HG03135 (cell line): ENCODE data around the gene NEFH.
"Not testable (repeated sequence)": the region's sequence is repeated elsewhere in the genome, so short reads cannot be mapped to it uniquely, and the experiment has no call there.

ENCODE experiments used
- ATAC-seq: cut with Tn5 transposase; IDR thresholded peaks from one replicate; pipeline ENCODE4 v1.9.1; 2021; ENCODE audit warnings: mild to moderate bottlenecking, moderate library complexity; ENCODE audit not compliant: unreplicated experiment

Gene NEFH

GRCh38 chr22:29489127-29489780 is 9.2 kb downstream of the NEFH start:
- ATAC-seq = not testable (repeated sequence)

- no peak for ATAC-seq
Measured at GRCh38 chr22:29491012-29491411, 11.0 kb downstream of the NEFH start.

DNA sequence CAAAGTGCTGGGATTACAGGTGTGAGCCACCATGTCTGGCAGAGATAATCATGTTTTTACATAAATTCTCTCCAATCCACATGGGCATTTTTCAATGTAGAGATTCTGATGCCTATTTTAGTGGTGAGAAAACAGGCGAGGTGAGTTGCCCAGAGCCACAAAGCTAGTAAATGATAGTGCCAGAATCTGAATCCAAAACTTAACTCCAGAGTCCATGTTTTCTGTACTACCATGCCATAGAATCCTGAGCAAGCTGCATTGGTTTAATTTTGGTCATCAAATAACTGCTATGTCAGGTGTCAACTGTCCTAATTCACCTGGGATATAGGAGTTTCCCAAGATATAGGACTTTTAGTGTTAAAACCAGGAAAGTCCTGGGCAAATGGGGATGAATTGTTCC is 13.6 kb downstream of the NEFH start:
- no peak for ATAC-seq

GRCh38 chr22:29499852-29500251 is 19.8 kb downstream of the NEFH start:
- no peak for ATAC-seq

GRCh38 chr22:29503811-29504372 is 23.9 kb downstream of the NEFH start:
- no peak for ATAC-seq

- no peak for ATAC-seq
Measured at GRCh38 chr22:29509298-29509697, 29.3 kb downstream of the NEFH start.

DNA sequence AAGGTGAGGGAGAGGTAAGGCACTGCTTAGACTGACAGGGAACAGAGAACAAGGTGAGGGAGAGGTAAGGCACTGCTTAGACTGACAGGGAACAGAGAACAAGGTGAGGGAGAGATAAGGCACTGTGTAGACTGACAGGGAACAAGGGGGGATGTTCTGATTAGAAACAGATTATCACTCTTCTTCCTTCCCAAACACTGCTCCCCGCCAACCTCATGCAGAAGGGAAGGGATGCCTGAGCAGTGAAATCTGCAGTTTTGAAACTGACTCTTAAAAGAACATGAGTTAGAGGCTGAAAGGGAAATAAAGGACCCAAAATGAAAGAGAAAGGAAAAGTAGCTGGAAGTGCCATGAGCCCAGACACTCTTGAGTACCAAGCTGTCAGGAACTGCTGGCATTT is 29.8 kb downstream of the NEFH start:
- no peak for ATAC-seq

DNA sequence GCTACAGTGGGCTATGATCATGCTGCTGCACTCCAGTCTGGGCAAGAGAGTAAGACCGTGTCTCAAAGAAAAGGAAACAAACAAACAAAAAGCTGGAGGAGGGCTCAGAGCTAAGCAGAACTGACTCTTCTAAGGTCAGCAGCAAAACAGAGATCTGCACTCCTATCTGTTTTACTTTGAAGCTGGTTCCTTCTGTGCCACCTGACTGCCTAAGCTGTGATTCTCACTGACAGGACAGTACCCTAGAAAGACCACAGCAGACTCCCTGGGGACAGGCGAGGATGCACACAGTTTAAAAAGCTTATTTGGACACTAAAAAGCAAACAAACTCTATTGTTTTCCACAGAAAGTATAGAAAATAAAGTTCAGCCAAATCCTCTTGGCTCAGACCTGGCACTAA is 30.5 kb downstream of the NEFH start:
- no peak for ATAC-seq

DNA sequence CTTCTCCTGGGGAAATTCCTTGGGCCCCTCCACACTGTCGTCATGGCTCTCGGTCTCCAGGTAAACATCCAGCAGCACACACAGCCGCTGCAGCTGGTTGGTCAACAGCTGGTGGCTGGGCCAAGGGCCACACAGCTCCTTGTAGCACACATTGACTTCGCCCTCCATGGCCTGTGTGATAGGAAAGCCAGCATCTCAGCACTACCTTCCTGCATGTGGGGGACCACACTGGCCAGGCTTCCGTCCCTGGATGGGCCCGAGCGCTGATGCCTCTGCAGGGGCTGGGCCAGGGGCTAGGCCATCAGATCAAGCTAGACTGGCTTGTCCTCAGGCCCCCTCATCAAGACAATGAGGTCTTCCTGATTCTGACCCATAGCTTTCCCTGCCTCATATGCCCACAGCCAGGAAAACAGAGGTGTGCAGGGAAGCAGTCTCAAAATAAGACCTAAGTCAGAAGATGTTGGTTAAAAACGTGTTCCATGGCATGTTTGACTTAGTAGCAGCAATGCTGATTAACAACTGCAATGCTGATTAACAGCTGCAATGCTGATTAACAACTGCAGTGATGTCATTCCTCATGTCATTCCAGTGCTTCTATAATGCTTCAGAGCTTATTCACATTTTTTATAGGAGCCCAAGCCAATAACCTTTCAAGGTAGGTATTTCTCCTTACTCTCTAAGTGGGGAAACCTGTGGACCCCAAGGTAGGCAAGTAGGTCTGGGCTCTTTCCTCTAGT is 31.3 kb downstream of the NEFH start:
- ATAC-seq = no peak

GRCh38 chr22:29512031-29512430 is 32.0 kb downstream of the NEFH start:
- ATAC-seq = no peak

DNA sequence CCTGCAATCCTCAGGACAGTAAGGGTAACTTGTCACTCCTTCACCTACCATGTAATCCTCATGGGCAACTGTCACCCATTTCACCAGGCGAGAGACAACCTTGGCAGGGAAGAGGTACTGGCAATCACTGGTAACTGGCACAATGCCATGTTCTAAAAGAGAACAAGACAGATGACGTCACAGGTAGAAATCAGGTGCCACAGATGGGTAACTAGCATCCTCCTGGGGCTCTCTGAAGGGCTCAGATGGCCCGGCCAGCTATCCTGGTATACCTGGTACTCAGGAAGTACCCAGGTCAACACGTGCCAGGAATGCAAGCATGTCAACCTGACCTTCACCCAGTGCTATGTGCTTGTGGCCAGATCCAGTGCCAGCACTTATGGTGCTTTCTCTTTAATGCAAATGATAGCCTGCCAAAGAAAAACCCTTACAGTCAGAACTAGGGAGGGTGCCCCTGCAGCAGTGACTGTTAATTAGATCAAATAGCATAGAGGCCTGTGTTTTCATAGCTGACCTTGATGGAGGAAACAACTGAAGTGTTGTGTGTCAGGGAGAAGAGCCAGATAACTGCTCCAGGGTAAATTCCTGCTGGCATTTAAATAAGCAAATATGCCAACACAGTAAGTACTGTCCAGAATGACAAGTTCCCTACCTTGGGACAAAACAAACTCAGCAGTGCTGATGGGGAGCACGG is 37.3 kb downstream of the NEFH start:
- no peak for ATAC-seq

- no peak for ATAC-seq
Measured at GRCh38 chr22:29518427-29518826, 38.4 kb downstream of the NEFH start.

GRCh38 chr22:29519996-29520395 is 40.0 kb downstream of the NEFH start:
- ATAC-seq = no peak

DNA sequence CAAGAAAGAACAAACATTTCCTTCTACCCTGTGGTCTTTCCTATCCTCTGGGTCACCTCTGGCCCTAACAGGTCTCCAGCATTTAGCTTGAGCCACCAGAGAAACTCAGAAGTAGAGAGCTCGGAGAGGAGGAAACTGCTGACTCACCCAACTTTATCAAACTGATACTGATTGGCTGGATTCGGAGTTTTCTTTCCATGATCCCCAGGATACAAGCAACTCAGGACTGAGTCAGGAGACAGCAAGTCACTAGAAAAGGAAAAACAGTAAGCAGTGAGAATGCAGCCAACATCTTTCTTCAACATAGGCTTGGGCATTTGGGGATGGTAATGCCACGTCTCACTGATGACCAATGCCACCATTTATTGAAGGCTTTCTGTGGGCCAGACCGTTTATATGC is 40.8 kb downstream of the NEFH start:
- no peak for ATAC-seq

GRCh38 chr22:29521526-29521925 is 41.5 kb downstream of the NEFH start:
- no peak for ATAC-seq

DNA sequence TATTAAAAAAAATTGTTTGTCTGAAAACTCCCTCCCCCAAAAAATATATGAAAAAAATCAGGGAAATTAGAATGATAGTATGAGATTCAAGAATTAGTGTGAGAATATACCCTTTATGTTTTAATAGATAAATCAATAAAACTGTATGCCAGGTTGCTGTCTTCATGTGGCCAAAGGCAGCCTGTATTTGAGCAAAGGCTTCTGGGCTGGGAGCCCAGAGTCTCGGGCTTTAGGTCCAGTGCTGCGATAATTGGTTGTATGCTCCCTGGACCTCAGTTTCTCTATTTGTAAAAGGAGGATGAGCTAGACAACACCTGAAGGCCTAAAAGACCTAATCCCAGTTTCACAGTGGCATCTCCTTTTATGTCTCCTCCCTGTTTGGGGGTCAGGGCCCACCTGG is 43.7 kb downstream of the NEFH start:
- no peak for ATAC-seq

DNA sequence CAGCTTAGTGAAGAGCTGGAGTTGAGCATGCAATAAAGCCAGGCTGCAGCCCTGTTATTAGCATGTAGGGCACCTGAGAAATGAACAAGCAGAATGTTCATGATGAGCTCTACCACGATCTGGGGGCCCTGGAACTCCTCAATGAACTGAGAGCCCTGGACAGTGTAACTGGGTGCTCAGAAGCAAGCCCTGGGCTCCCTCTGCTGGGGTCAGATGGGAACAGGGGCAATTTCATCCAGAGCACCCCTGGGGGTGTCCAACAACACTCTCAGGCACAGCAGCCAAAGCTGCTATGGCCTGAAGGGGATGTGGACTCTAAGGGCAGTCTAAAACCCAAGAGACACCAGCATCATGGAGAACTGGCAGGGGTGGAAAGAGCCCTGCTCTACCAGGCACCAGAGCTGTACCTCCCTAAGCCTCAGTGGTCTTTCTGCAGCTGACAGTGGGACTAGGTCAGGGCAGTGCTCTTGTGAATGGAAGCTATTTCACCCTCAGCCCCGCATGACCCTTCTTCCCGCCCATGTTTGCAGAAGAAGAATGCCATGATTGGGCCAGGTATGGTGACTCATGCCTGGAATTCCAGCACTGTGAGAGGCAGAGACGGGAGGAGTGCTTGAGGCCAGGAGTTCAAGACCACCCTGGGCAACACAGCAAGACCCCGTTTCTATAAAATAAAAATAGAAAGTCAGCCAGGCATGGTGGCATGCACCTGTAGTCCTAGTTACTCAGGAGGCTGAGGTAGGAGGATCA is 44.6 kb downstream of the NEFH start:
- ATAC-seq = no peak

DNA sequence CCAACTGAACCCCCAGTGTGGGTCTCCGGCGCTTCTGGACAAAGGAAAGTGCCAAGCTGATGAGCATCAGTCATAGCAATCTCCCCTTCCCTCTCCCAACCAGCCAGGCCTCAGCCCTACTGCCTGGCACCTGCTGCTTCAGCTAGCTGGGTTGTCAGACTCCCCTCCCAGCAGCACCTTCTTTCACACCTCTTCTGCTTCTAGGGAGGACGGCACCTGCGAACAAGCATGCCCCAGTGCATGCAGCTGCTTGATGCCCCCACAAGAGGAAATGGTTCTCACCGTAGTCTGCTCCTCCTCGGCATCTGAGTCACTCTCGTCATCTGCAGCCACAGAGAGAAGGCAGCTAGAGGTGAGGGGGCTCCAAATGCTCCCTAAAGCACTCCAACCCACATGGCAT is 48.1 kb downstream of the NEFH start:
- no peak for ATAC-seq

DNA sequence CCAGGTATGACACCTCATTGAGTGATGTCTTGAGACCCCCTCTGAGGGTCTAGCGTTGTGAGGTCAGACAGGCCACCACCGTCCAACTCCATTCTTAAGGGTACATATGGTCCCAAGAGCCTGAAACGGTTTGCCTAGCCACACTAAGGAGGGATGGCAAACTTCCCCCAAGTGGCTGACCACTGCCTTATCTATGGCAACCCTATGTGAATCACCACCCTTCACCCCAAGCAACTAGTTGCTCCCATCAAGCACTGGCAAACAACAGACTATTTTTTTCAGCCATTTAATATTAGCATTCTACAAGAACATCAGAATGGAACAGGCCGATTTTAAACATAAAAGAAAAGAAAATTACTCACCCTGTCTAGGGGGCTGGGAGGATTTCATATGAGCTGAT is 50.7 kb downstream of the NEFH start:
- no peak for ATAC-seq

GRCh38 chr22:29531419-29531818 is 51.4 kb downstream of the NEFH start:
- no peak for ATAC-seq

GRCh38 chr22:29536411-29536810 is 56.4 kb downstream of the NEFH start:
- no peak for ATAC-seq
